NB4 (cell line): ENCODE measurements around the gene PCNX3.
"Not testable (repeated sequence)": the region's sequence is repeated elsewhere in the genome, so short reads cannot be mapped to it uniquely, and the experiment has no call there.

Experiments
- MYC ChIP-seq: IDR thresholded peaks from 2 replicates; pipeline ENCODE4 v1.6.1; 2011; ENCODE audit warnings: low read depth, low read length
- POLR2A ChIP-seq: IDR thresholded peaks from 2 replicates; pipeline ENCODE4 v1.6.1; 2011; ENCODE audit warnings: mild to moderate bottlenecking; ENCODE audit not compliant: insufficient read length; ENCODE audit errors: extremely low read depth
- TF ChIP-seq, protein P1 (sequence below): IDR thresholded peaks from one replicate; pipeline ENCODE4 v1.5.1; 2012; ENCODE audit warnings: low read depth, low read length
- TF ChIP-seq, protein P2 (sequence below): IDR thresholded peaks from 2 replicates; pipeline ENCODE4 v1.6.1; 2011; ENCODE audit warnings: low read depth, low read length

DNA sequence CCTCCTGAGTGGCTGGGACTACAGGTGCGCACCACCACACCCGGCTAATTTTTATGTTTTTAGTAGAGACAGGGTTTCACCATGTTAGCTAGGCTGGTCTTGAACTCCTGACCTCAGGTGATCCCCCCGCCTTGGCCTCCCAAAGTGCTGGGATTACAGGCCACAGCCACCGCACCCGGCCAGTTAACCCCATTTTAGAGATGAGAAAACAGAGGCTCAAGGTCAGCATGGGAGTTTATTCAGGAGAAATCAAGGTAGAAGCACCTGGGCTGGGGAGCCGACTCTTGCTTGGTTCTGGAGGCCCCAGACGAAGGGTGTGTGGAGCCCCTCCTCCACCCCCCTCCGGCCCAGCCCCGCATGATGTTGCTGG, 23.6 kb downstream of the PCNX3 start:
- TF ChIP-seq, protein P1, sequence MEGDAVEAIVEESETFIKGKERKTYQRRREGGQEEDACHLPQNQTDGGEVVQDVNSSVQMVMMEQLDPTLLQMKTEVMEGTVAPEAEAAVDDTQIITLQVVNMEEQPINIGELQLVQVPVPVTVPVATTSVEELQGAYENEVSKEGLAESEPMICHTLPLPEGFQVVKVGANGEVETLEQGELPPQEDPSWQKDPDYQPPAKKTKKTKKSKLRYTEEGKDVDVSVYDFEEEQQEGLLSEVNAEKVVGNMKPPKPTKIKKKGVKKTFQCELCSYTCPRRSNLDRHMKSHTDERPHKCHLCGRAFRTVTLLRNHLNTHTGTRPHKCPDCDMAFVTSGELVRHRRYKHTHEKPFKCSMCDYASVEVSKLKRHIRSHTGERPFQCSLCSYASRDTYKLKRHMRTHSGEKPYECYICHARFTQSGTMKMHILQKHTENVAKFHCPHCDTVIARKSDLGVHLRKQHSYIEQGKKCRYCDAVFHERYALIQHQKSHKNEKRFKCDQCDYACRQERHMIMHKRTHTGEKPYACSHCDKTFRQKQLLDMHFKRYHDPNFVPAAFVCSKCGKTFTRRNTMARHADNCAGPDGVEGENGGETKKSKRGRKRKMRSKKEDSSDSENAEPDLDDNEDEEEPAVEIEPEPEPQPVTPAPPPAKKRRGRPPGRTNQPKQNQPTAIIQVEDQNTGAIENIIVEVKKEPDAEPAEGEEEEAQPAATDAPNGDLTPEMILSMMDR = not testable (repeated sequence)
- not testable (repeated sequence) for TF ChIP-seq POLR2A, MYC
- TF ChIP-seq, protein P2, sequence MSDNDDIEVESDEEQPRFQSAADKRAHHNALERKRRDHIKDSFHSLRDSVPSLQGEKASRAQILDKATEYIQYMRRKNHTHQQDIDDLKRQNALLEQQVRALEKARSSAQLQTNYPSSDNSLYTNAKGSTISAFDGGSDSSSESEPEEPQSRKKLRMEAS = not testable (repeated sequence)
